KG1 (cell line): ENCODE data around the gene LHX2.
"Not testable (repeated sequence)": the region's sequence is repeated elsewhere in the genome, so short reads cannot be mapped to it uniquely, and the experiment has no call there.

Experiments
- DNase-seq: peaks from one replicate; lab custom pipeline; 2025; lab: John Stamatoyannopoulos, UW

Gene LHX2

GRCh38 chr9:124011460-124012301, at the start of gene LHX2:
Gene LHX2 (plus strand): TSS chr9:124011768. CDS start chr9:124012349, 581 bp downstream.
- DNase-seq = no peak

- no peak for DNase-seq
These were observed 46.8 kb upstream of the LHX2 start for GRCh38 chr9:123964761-123965160.

GRCh38 chr9:123965801-123966686, 45.5 kb upstream of the LHX2 start:
- DNase-seq = no peak

GRCh38 chr9:123967323-123967722, 44.2 kb upstream of the LHX2 start:
- DNase-seq = no peak

- DNase-seq = no peak
These were observed 39.0 kb upstream of the LHX2 start for GRCh38 chr9:123972618-123973017.

GRCh38 chr9:123973590-123974223, 37.9 kb upstream of the LHX2 start:
- DNase-seq = no peak

- DNase-seq = no peak
These were observed 37.1 kb upstream of the LHX2 start for GRCh38 chr9:123974471-123974870.

- DNase-seq = no peak
These were observed 35.7 kb upstream of the LHX2 start for GRCh38 chr9:123975871-123976270.

GRCh38 chr9:123976579-123976978, 35.0 kb upstream of the LHX2 start:
- not testable (repeated sequence) for DNase-seq

- DNase-seq = no peak
These were observed 32.6 kb upstream of the LHX2 start for GRCh38 chr9:123978981-123979380.

- no peak for DNase-seq
These were observed 29.0 kb upstream of the LHX2 start for GRCh38 chr9:123982535-123982934.

- no peak for DNase-seq
These were observed 28.5 kb upstream of the LHX2 start for GRCh38 chr9:123983047-123983446.

- no peak for DNase-seq
These were observed 26.8 kb upstream of the LHX2 start for GRCh38 chr9:123984802-123985201.

- DNase-seq = no peak
These were observed 25.7 kb upstream of the LHX2 start for GRCh38 chr9:123985869-123986268.

GRCh38 chr9:123990427-123990826, 21.1 kb upstream of the LHX2 start:
- no peak for DNase-seq

- DNase-seq = not testable (repeated sequence)
These were observed 18.9 kb upstream of the LHX2 start for GRCh38 chr9:123992679-123993078.

- DNase-seq = no peak
These were observed 14.7 kb upstream of the LHX2 start for GRCh38 chr9:123996731-123997421.

GRCh38 chr9:123997665-123998277, 13.8 kb upstream of the LHX2 start:
- DNase-seq = no peak

- no peak for DNase-seq
These were observed 13.2 kb upstream of the LHX2 start for GRCh38 chr9:123998278-123998925.

- no peak for DNase-seq
These were observed 12.5 kb upstream of the LHX2 start for GRCh38 chr9:123998970-123999621.
